Nephron (organoid): ENCODE measurements around the gene SSBP3.

Source experiments
- H3K27ac Mint-ChIP-seq, 3 experiments: 2 replicates each; pipeline ENCODE4 v1.8.0; 2020; ENCODE audit warnings: mixed read lengths in 3 of 3, mild to moderate bottlenecking in 2 of 3, moderate library complexity in 1 of 3
- H3K27me3 Mint-ChIP-seq: 2 replicates; pipeline ENCODE4 v1.8.0; 2021; ENCODE audit warnings: low read depth, mild to moderate bottlenecking, moderate library complexity, mixed read lengths
- H3K36me3 Mint-ChIP-seq: 2 replicates; pipeline ENCODE4 v1.8.0; 2020; ENCODE audit warnings: low read depth, mixed read lengths
- H3K4me1 Mint-ChIP-seq: 2 replicates; pipeline ENCODE4 v1.8.0; 2020; ENCODE audit warnings: mixed read lengths
- H3K4me3 Mint-ChIP-seq, 3 experiments: 2 replicates each; pipeline ENCODE4 v1.8.0; 2020; ENCODE audit warnings: mild to moderate bottlenecking in 3 of 3, mixed read lengths in 3 of 3, moderate library complexity in 2 of 3
- H3K9me3 Mint-ChIP-seq: 2 replicates; pipeline ENCODE4 v1.8.0; 2020; ENCODE audit warnings: mixed read lengths
- TF ChIP-seq, protein P1 (sequence below), 3 experiments: fragments of 200-600 bp; sonication (generic); IDR thresholded peaks; one replicate each; pipeline ENCODE4 v1.5.0; 2021; ENCODE audit warnings: antibody characterized with exemption in 3 of 3; ENCODE audit not compliant: unreplicated experiment in 3 of 3

SSBP3 gene

DNA sequence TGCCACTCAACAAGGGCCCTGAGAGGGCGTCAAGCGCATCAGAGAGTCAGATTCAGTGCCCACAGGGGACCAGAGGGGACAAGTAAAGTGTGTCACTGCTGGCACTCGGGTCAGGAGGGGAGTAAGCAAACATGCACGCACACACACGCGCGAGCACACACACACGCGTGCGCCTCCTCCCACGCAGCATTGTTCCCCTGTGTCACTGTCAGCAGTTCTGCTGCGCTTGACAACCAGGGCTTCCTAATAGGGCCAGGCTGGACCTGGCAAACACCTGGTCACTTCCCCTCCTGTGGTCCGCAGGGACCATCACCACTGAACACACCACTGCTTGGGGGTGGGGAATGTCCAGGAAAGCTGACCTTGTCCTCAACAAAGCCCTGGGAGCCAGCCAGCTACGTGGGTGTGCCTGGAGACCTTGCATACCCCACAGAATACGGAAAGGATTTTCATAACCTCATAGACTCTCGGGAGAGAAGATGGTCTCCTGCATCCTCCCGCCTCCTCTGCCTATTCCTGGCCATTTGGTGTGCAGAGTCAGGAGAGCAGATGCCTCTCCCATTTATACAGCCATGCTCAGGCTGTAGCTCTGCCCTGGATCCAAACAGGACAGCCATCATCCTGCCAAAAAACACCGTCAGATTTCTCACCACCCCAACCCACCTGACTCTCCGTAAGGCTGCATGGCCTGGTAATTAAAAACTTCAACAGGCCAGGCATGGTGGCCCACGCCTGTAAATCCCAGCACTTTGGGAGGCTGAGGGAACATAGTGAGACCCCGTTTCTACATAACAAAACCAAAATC, 73.2 kb downstream of the SSBP3 start:
- Mint-ChIP-seq H3K4me1 (peaks cover 88% of the 10 kb centered on the region), H3K4me3 (peak overlapping the region in 2 of 3 experiments; percentile 18 to 36), H3K27ac (peak overlapping the region; percentile 61 to 89 (median 74)), H3K27me3 (no peaks in the 10 kb centered on the region), H3K9me3 (no peaks in the 10 kb centered on the region), H3K36me3 (peaks cover 7% of the 10 kb centered on the region)
- TF ChIP-seq, protein P1, sequence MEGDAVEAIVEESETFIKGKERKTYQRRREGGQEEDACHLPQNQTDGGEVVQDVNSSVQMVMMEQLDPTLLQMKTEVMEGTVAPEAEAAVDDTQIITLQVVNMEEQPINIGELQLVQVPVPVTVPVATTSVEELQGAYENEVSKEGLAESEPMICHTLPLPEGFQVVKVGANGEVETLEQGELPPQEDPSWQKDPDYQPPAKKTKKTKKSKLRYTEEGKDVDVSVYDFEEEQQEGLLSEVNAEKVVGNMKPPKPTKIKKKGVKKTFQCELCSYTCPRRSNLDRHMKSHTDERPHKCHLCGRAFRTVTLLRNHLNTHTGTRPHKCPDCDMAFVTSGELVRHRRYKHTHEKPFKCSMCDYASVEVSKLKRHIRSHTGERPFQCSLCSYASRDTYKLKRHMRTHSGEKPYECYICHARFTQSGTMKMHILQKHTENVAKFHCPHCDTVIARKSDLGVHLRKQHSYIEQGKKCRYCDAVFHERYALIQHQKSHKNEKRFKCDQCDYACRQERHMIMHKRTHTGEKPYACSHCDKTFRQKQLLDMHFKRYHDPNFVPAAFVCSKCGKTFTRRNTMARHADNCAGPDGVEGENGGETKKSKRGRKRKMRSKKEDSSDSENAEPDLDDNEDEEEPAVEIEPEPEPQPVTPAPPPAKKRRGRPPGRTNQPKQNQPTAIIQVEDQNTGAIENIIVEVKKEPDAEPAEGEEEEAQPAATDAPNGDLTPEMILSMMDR (IDR thresholded peaks at IDR 0.05; ENCODE audit: unreplicated experiment in 3 of 3), result no peak

DNA sequence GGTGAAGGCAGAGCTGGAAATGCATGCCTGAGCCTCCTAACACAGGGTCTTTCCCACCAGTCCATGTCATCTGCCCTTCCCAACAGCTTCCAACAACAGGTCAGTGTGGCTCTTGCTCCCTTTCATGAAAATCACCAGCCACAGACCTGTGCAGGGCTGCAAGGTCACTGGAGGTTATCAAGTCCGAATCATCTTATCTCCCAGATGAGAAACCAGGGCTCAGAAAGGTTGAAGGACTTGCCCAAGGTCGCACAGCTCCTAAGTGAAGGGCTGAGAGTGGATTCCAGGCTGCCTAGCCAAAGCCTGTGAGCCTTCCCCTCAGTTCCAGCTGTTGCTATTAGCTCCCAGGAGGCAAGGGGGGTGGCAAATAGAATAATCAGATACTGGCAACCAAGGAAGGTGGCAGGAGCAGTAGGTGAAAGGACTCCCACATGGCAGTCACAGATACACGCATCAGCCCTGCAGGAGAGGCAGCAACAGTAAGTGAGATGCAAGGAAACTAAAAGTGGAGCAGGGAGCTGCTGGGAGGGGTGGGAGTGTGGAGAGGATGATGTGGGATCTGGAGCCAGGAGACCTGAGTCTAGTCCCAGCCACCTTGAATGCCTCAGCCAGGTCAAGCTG, 74.2 kb downstream of the SSBP3 start:
- Mint-ChIP-seq H3K36me3 (peaks cover 7% of the 10 kb centered on the region), H3K27ac (peak overlapping the region; percentile 34 to 74 (median 73)), H3K4me3 (no peak overlapping the region), H3K27me3 (no peaks in the 10 kb centered on the region), H3K9me3 (no peaks in the 10 kb centered on the region), H3K4me1 (peaks cover 95% of the 10 kb centered on the region)
- TF ChIP-seq, protein P1 (IDR thresholded peaks at IDR 0.05; ENCODE audit: unreplicated experiment in 3 of 3), result no peak

DNA sequence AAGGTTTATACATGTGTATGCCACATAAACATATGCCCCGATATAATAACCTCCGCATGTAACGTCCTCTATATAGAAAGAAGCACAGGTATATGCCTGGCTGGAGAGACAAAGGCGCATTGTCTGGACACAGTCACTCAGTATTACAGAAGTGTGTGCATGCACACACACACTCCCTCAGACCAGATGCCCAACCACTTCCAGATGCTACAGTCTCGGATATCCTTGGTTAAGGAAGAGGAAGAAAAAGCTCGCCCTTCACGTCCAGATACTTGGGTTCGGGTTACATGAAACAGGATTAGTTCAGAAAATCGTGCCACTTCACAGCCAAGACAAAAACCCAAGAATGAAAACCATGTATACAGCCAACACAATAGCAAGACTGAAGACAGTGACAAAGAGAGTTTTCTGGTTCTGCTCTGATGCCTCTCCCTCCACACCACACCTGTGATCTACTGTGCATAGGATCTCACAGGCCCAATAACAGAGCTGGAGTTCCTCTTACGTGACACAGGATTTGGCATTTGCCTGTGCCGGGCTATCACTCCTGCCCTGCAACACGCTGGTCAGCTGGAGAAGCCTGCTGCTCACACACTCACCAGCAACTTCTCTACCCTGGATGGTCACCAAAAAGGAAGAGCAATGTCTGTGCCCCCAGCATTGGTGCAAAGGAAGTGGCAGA, 75.0 kb downstream of the SSBP3 start:
- Mint-ChIP-seq H3K4me3 (peak overlapping the region in 1 of 3 experiments; percentile 24), H3K4me1 (peaks cover 95% of the 10 kb centered on the region), H3K9me3 (no peaks in the 10 kb centered on the region), H3K27me3 (no peaks in the 10 kb centered on the region), H3K27ac (peak overlapping the region; percentile 72 to 89 (median 78)), H3K36me3 (peaks cover 7% of the 10 kb centered on the region)
- TF ChIP-seq, protein P1 (IDR thresholded peaks at IDR 0.05; ENCODE audit: unreplicated experiment in 3 of 3), result no peak

DNA sequence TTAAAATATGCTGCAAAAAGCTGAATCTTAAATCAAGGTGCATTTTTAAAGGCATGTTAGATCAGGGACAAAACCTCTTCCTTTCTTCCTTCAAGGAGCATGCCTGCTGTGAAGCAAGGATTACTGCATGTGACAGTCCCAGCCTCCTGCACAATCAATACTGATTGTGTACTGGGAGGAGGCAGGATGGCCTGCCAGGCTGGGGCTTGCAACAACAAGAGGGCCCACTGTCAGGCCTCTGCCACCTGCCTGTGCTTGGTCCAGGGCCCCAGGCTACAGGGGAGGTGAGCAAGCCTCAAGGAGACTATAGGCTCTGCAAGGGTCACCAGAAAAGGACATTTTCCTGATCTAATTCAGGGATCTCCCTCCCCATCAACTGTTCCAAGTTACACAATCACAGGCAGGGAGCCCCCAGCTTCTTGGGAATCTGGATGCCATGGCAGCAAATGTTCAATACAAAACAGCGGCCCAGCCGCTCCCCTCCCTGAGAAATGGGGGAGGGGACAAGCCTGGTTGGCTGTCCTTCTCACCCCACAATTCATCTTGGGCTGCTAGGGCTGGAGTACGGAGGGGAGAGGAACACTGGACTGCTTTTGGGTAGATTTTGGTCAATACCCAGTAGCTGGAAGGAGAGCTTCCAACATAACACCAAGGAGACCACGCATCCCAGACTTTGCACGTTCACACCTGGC, 76.7 kb downstream of the SSBP3 start:
- H3K4me3 Mint-ChIP-seq, result peak overlapping the region in 2 of 3 experiments; percentile 13 to 15
- peaks cover 3% of the 10 kb centered on the region for H3K36me3 Mint-ChIP-seq
- H3K27me3 Mint-ChIP-seq, result no peaks in the 10 kb centered on the region
- H3K27ac Mint-ChIP-seq, result peak overlapping the region; percentile 81 to 96 (median 85)
- TF ChIP-seq, protein P1 (IDR thresholded peaks at IDR 0.05; ENCODE audit: unreplicated experiment in 3 of 3), result no peak
- H3K9me3 Mint-ChIP-seq, result no peaks in the 10 kb centered on the region
- H3K4me1 Mint-ChIP-seq, result peaks cover 95% of the 10 kb centered on the region

DNA sequence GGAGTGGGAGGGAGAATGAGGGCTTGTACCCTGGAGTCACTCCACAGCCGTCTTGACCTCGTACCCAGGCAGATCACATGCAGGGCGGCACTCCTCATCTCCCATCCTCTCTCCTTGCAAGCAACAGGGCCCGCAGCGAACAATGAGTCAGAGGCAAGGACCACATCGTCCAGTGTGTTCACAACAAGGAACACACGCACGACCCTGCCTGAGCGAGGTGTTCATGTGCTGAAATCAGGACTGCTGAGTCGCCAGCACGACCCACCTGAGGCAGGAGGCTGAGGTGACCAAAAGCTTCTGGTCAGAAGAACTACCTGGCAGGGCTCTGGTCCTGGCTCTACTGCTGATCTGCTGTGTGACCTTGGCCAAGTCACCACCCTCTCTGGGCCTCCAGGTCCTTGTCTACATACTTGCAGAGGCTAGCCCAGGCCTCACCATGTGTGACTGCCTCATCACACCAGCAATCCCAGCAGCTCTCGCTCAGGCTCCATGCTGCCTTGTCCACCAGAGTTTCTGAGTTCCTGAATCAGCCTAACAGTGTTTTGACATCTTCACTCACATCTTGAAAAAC, 78.0 kb downstream of the SSBP3 start:
- Mint-ChIP-seq H3K4me3 (peak overlapping the region; percentile 35 to 50 (median 47)), H3K27me3 (no peaks in the 10 kb centered on the region), H3K27ac (peak overlapping the region; percentile 94 to 98 (median 97)), H3K4me1 (peaks cover 98% of the 10 kb centered on the region), H3K36me3 (peaks cover 3% of the 10 kb centered on the region), H3K9me3 (no peaks in the 10 kb centered on the region)
- TF ChIP-seq, protein P1 (IDR thresholded peaks at IDR 0.05; ENCODE audit: unreplicated experiment in 3 of 3), result no peak
